ENCODE results near the gene HELZ. TPM values are rescaled to one million over a fixed set of nuclear protein-coding genes. Genes with fewer than 3 reads are reported as not detected.

Gene HELZ
- total and polyA plus RNA-seq, 2 donors (not counting 3 experiments of a cell fraction or from before 2014, with no cell fraction given), result 8.0 to 47.3 TPM

GRCh38 chr17:67098006-67098405 is 147.0 kb downstream of the HELZ start:
- TF ChIP-seq MYC (IDR thresholded peaks at IDR 0.05; ENCODE audit: low read depth, low read length) (no peak), MAX (IDR thresholded peaks at IDR 0.05; ENCODE audit: insufficient read depth, insufficient read length) (no peak), FOS (IDR thresholded peaks at IDR 0.05; ENCODE audit: borderline replicate concordance, insufficient read depth, low read length) (no peak), CTCF (IDR thresholded peaks at IDR 0.05; ENCODE audit: extremely low read depth in 1 of 2, insufficient read depth in 1 of 2, low read depth in 1 of 2, low read length in 2 of 2) (no peak), POLR2A (IDR thresholded peaks at IDR 0.05; ENCODE audit: low read depth, low read length) (no peak), GATA2 (IDR thresholded peaks at IDR 0.05; ENCODE audit: insufficient read depth, insufficient read length, low read depth, low read length) (no peak), POLR2AphosphoS5 (IDR thresholded peaks at IDR 0.05; ENCODE audit: insufficient read depth, low read depth, low read length) (no peak)
- Histone ChIP-seq H3K79me2 (ENCODE audit: control insufficient read depth, insufficient read depth, low read length) (peaks cover 10% of the 10 kb centered on the region), H3K36me3 (ENCODE audit: control insufficient read depth in 2 of 2, extremely low read depth in 1 of 2, insufficient read depth in 2 of 2, low read length in 2 of 2) (no peaks in the 10 kb centered on the region), H3K27me3 (ENCODE audit: control insufficient read depth in 2 of 2, insufficient read depth in 2 of 2, low read length in 2 of 2) (no peaks in the 10 kb centered on the region), H3K9me3 (replicated peaks; ENCODE audit: control insufficient read depth, insufficient read depth, low read length) (no peaks in the 10 kb centered on the region), H3K27ac (ENCODE audit: insufficient read depth, low read depth, low read length) (no peak overlapping the region), H2AFZ (ENCODE audit: low read depth, low read length) (no peak overlapping the region), H4K20me1 (replicated peaks; ENCODE audit: control insufficient read depth, extremely low read depth, insufficient read depth, low read length) (no peaks in the 10 kb centered on the region), H3K9ac (replicated peaks; ENCODE audit: extremely low read depth, insufficient read depth, low read length) (no peak overlapping the region), H3K9me1 (replicated peaks; ENCODE audit: control insufficient read depth, extremely low read depth, insufficient read depth, low read length) (no peaks in the 10 kb centered on the region), H3K4me2 (ENCODE audit: insufficient read depth, low read length) (no peak overlapping the region), H3K4me1 (ENCODE audit: control insufficient read depth, extremely low read depth, insufficient read depth, low read length) (peaks cover 4% of the 10 kb centered on the region), H3K4me3 (replicated peaks in 1 of 3; ENCODE audit: insufficient read depth in 1 of 3, low read depth in 1 of 3, low read length in 3 of 3) (no peak overlapping the region)
- no TSS peak for BruUV-seq (replicated peaks)
- CTCF ChIA-PET, result interaction anchor here (0.6 kb wide), 1 partner anchor 9 kb away, joined by 3 read pairs; no protein-coding TSS in a partner anchor
- intact Hi-C loops (cut with micrococcal nuclease), result no loop called here
- DNase-seq (ENCODE audit: low read depth, low spot score) (no peak), FAIRE-seq (no peak)
- POLR2A ChIA-PET, result no interaction called here
- dilution Hi-C loops (cut with MboI; ENCODE audit: extremely low pct_ligation_motif_present, low sequenced_read_pairs), result no loop called here
